Smooth muscle cell (in vitro differentiated cells): Measurements from ENCODE around the gene GNRHR. TPM values are rescaled to one million over a fixed set of nuclear protein-coding genes. Genes with fewer than 3 reads are reported as not detected.
"Not testable (repeated sequence)": the region's sequence is repeated elsewhere in the genome, so short reads cannot be mapped to it uniquely, and the experiment has no call there.

Experiments used
- DNase-seq: peaks from one replicate; lab custom pipeline; 2025; ENCODE audit not compliant: unreplicated experiment; lab: John Stamatoyannopoulos, UW
- H2AFZ ChIP-seq: fragments of 200-600 bp; sonication (generic); 2 replicates; pipeline ENCODE4 v1.6.0; 2016; ENCODE audit warnings: antibody characterized with exemption, low read depth, mild to moderate bottlenecking
- H3F3A ChIP-seq: fragments of 200-600 bp; sonication (generic); 2 replicates; pipeline ENCODE4 v1.6.0; 2017; ENCODE audit warnings: antibody characterized with exemption, low read depth
- H3K27ac ChIP-seq: fragments of 200-600 bp; sonication (generic); 2 replicates; pipeline ENCODE4 v1.5.1; 2016; ENCODE audit warnings: low read depth, mild to moderate bottlenecking
- H3K27me3 ChIP-seq: fragments of 200-600 bp; sonication (generic); 2 replicates; pipeline ENCODE4 v1.6.1; 2016; ENCODE audit warnings: low read depth, mild to moderate bottlenecking
- H3K36me3 ChIP-seq: fragments of 200-600 bp; sonication (generic); 2 replicates; pipeline ENCODE4 v1.5.1; 2016; ENCODE audit warnings: low read depth
- H3K4me1 ChIP-seq: fragments of 200-600 bp; sonication (generic); 2 replicates; pipeline ENCODE4 v1.5.1; 2016; ENCODE audit warnings: low read depth
- H3K4me2 ChIP-seq: fragments of 200-600 bp; sonication (generic); 2 replicates; pipeline ENCODE4 v1.6.0; 2016; ENCODE audit warnings: mild to moderate bottlenecking
- H3K4me3 ChIP-seq: fragments of 200-600 bp; sonication (generic); 2 replicates; pipeline ENCODE4 v1.5.1; 2016; ENCODE audit warnings: mild to moderate bottlenecking
- H3K79me2 ChIP-seq: fragments of 200-600 bp; sonication (generic); 2 replicates; pipeline ENCODE4 v1.6.0; 2016; ENCODE audit warnings: low read depth, mild to moderate bottlenecking
- H3K9ac ChIP-seq: fragments of 200-600 bp; sonication (generic); 2 replicates; pipeline ENCODE4 v1.6.0; 2016; ENCODE audit warnings: low read depth
- H3K9me3 ChIP-seq: fragments of 200-600 bp; sonication (generic); replicated peaks from 2 replicates; pipeline ENCODE4 v1.5.1; 2016; ENCODE audit warnings: low read depth
- H4K20me1 ChIP-seq: fragments of 200-600 bp; sonication (generic); 2 replicates; pipeline ENCODE4 v1.6.0; 2016; ENCODE audit warnings: low read depth
- WGBS: methylation state at CpG from one replicate; pipeline ENCODE4 v1.1.7; 2016; ENCODE audit warnings: low lambda C conversion rate; 5-methylcytosine and 5-hydroxymethylcytosine counted together
- polyA plus RNA-seq: library from polyadenylated mRNA; unstranded; fragments of >200 nt; fragmentation: Nextera tagmentation; extraction: Ambion mirVana; gene quantifications from 2 replicates; pipeline ENCODE4 v1.2.1, GENCODE V29; 2016
- total RNA-seq: library from RNA; depleted of rRNA; stranded (reverse); fragments of >200 nt; gene quantifications from 2 replicates; pipeline ENCODE4 v1.2.3, GENCODE V29; 2014
- TF ChIP-seq, protein P1 (sequence below): fragments of 200-600 bp; sonication (generic); IDR thresholded peaks from 2 replicates; pipeline ENCODE4 v1.5.1; 2017; ENCODE audit warnings: borderline replicate concordance, mild to moderate bottlenecking, antibody characterized with exemption; ENCODE audit not compliant: insufficient read depth, poor library complexity, severe bottlenecking

Gene GNRHR
- total and polyA plus RNA-seq, 2 experiments from 2014 or later, result 0.27 TPM; not detected in 1

DNA sequence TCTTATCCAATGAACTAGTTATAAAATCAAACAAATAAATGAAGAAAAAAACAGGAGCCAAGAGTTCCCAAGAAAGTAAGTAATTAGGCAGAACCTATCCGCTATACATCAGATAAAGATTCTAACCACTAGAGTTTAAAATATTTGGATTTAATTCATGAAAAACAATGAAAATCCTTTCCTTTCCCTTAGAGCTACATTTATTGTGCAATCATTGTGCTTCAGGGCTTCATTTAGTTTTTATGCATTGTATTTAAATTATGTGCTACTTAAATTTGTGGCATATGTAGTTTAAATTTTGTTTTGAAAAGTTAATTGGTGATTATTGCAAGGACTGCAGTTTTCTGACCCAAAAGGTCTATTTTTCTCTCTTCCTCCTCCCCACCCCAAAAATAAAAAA, 17.9 kb downstream of the GNRHR start:
- no peak for DNase-seq
- TF ChIP-seq, protein P1, sequence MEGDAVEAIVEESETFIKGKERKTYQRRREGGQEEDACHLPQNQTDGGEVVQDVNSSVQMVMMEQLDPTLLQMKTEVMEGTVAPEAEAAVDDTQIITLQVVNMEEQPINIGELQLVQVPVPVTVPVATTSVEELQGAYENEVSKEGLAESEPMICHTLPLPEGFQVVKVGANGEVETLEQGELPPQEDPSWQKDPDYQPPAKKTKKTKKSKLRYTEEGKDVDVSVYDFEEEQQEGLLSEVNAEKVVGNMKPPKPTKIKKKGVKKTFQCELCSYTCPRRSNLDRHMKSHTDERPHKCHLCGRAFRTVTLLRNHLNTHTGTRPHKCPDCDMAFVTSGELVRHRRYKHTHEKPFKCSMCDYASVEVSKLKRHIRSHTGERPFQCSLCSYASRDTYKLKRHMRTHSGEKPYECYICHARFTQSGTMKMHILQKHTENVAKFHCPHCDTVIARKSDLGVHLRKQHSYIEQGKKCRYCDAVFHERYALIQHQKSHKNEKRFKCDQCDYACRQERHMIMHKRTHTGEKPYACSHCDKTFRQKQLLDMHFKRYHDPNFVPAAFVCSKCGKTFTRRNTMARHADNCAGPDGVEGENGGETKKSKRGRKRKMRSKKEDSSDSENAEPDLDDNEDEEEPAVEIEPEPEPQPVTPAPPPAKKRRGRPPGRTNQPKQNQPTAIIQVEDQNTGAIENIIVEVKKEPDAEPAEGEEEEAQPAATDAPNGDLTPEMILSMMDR, result no peak

DNA sequence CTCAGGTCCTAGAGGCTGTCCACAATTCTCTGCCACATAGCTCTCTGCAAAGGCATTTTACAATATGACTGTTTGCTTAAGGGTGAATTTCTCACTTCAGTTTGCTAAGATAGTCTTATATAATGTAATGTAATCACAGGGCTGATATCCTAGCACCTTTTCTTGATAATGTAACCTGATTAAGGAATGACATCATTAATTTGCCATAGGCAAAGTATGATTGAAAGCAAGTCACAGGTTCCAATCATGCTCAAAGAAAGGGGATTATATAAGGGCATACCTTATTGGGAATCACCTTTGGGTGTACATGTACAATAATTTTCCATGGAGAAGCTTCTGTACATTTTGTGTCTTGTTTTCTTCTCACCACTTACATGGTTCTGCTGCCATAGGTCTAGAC, 18.9 kb downstream of the GNRHR start:
- no peak for DNase-seq
- Histone ChIP-seq H3K36me3 (no peaks in the 10 kb centered on the region), H3F3A (no peaks in the 10 kb centered on the region), H3K27ac (no peak overlapping the region), H2AFZ (no peak overlapping the region), H3K9me3 (no peaks in the 10 kb centered on the region), H3K4me1 (no peaks in the 10 kb centered on the region), H3K79me2 (no peaks in the 10 kb centered on the region), H3K9ac (no peak overlapping the region), H4K20me1 (no peaks in the 10 kb centered on the region), H3K27me3 (no peaks in the 10 kb centered on the region), H3K4me2 (no peak overlapping the region), H3K4me3 (no peak overlapping the region)
- TF ChIP-seq, protein P1, result no peak

More for the DNA sequence above, 17.9 kb downstream of the GNRHR start:
- H3K36me3 ChIP-seq, result no peaks in the 10 kb centered on the region
- H3K4me2 ChIP-seq, result no peak overlapping the region
- WGBS, result 93% methylated on average over 1 of the region's 1 CpG
- no peaks in the 10 kb centered on the region for H3K27me3 ChIP-seq
- H3K27ac ChIP-seq, result no peak overlapping the region
- H3K4me1 ChIP-seq, result no peaks in the 10 kb centered on the region
- H3F3A ChIP-seq, result no peaks in the 10 kb centered on the region
- no peak overlapping the region for H3K4me3 ChIP-seq
- no peaks in the 10 kb centered on the region for H3K9me3 ChIP-seq
- H3K79me2 ChIP-seq, result no peaks in the 10 kb centered on the region
- H2AFZ ChIP-seq, result no peak overlapping the region
- no peak overlapping the region for H3K9ac ChIP-seq
- H4K20me1 ChIP-seq, result no peaks in the 10 kb centered on the region

- H3K9ac ChIP-seq, H3K4me1 ChIP-seq, H2AFZ ChIP-seq, H3F3A ChIP-seq, H3K36me3 ChIP-seq, H3K27me3 ChIP-seq, H3K4me3 ChIP-seq, H3K9me3 ChIP-seq, H4K20me1 ChIP-seq, H3K79me2 ChIP-seq, H3K4me2 ChIP-seq, DNase-seq, H3K27ac ChIP-seq: not testable (repeated sequence)
- WGBS, result 96% methylated on average over 3 of the region's 3 CpGs
These were observed 23.7 kb downstream of the GNRHR start for GRCh38 chr4:67730511-67730910.

GRCh38 chr4:67727124-67727850, 26.9 kb downstream of the GNRHR start:
- H2AFZ ChIP-seq, result no peak overlapping the region
- H3K36me3 ChIP-seq, result no peaks in the 10 kb centered on the region
- H3K27ac ChIP-seq, result peak overlapping the region; percentile 64
- no peaks in the 10 kb centered on the region for H3K27me3 ChIP-seq
- H3K9me3 ChIP-seq, result no peaks in the 10 kb centered on the region
- H3K9ac ChIP-seq, result no peak overlapping the region
- H3K4me2 ChIP-seq, result no peak overlapping the region
- no peaks in the 10 kb centered on the region for H3F3A ChIP-seq
- WGBS, result 63% methylated on average over 4 of the region's 4 CpGs
- TF ChIP-seq, protein P1, result no peak
- H4K20me1 ChIP-seq, result no peaks in the 10 kb centered on the region
- H3K79me2 ChIP-seq, result no peaks in the 10 kb centered on the region
- H3K4me1 ChIP-seq, result no peaks in the 10 kb centered on the region
- H3K4me3 ChIP-seq, result no peak overlapping the region
- no peak for DNase-seq
